IPS-18c (cell line): ENCODE data around the gene NTRK2.

Experiments
- H3K4me3 ChIP-seq: 2 replicates; pipeline ENCODE4 v1.7.0; 2013; ENCODE audit warnings: low read depth, mild to moderate bottlenecking, low read length, moderate library complexity; ENCODE audit not compliant: insufficient read depth
- H3K9me3 ChIP-seq: one replicate; pipeline ENCODE4 v1.6.1; 2013; ENCODE audit warnings: mild to moderate bottlenecking, low read length, moderate library complexity; ENCODE audit not compliant: control insufficient read depth, insufficient read depth

Gene NTRK2

DNA sequence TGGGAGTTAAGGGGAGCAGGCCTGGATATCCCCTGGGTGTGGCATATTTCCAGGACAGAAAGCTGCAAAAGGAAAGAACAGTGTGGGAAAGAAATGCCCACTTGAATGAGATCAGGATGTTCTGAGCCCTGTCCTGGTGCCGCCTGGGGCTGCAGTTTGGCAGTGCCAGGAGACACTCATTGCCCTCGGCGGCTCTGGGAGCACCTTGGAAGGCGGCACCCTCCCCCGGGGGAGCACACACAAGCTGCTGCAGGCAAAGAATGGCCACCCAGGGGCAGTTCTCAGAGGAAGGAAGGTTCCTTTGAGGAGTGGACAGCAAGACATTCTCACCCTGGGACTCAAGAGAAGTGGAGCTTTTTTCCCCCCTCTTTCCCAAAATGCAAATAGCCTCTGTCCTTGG lies 305.3 kb downstream of the NTRK2 start:
- no peaks in the 10 kb centered on the region for H3K9me3 ChIP-seq

DNA sequence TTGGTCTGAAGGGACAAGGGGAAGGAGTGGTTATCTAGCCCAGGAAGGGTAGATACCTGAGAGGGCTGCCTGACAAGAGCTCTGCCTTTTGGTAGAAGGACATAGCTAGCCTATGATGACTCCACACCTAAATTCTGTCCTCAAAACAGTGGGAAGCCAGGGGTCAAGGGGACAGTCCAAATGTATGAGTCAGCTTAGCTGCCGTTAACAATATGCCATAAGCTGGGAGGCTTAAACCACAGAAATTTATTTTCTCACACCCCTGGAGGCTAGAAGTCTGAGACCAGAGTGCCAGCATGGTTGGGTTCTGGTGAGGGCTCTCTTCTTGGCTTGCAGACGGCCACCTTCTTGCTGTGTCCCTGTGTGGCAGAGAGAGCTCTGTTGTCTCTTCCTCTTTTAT lies 306.4 kb downstream of the NTRK2 start:
- Histone ChIP-seq H3K9me3 (no peaks in the 10 kb centered on the region), H3K4me3 (no peak overlapping the region)

More for the DNA sequence above, 305.3 kb downstream of the NTRK2 start:
- no peak overlapping the region for H3K4me3 ChIP-seq

DNA sequence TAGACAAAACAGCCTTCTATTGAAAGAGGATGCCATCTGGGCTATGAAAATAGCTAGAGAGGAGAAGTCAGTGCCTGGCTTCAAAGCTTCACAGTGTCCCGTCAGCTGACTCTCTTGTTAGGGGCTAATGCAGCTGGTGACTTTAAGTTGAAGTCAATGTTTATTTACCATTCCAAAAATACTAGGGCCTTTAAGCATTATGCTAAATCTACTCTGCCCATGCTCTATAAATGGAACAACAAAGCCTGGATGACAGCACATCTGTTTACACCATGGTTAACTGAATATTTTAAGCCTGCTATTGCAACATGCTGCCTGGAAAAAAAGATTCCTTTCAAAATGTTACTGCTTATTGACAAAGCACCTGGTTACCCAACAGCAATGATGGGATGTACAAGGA lies 309.1 kb downstream of the NTRK2 start:
- Histone ChIP-seq H3K9me3 (no peaks in the 10 kb centered on the region), H3K4me3 (no peak overlapping the region)

DNA sequence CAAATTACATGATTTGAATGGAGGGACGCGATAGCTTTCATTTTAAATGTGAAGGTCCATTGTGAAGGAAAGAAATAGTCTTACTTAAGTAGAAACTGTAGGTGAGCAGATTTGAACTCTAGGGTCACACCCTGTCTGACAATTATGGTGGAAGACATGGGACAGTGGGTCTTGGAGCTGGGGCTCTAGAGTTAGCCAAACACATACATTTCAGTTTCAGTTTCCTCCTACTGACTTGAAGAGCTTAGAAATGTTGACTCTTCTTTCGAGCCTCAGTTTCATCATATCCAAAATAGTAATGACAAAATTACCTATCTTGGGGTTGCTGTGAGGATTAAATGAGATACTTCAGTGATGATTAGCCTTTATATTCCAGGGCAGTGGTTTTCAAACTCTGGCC lies 314.2 kb downstream of the NTRK2 start:
- no peak overlapping the region for H3K4me3 ChIP-seq
- no peaks in the 10 kb centered on the region for H3K9me3 ChIP-seq

DNA sequence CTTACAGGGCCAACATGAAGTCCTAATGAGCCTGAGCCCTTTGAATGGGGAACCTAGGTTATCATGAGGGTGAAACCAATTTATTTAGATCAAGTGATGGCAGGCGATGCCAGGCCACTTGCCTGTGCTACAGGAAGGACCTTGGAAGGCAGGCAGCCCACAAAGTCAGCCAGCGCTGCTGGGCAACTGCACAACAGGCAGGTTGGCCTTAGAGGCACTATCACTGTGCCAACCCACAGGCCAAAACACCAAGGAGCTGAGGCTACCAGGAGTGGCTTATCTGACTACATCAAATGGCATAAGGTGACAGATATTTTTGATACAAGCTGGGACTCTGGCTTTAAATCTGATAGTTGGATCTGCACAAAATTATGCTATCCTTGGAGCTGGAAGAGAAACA lies 319.1 kb downstream of the NTRK2 start:
- Histone ChIP-seq H3K9me3 (no peaks in the 10 kb centered on the region), H3K4me3 (no peak overlapping the region)

DNA sequence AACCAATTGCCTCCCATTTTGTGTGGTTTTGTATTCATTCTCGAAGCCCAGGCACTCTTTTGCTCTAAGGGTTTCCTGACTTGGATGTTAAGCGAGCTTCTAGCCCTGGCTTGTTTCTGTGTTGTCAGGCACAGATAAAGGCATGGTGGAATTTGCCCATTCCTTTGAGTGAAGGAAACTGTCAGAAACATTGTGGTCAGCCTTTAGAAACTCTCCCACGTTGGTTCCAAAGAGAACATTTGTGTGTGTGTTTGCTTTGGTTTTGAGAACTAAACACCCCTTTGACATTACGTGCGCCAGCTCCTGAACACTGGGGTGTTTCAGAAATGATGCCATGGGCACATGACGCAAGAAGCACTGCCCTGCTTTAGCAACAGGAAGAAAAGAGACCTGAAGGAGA lies 320.9 kb downstream of the NTRK2 start:
- no peak overlapping the region for H3K4me3 ChIP-seq
- H3K9me3 ChIP-seq: no peaks in the 10 kb centered on the region

DNA sequence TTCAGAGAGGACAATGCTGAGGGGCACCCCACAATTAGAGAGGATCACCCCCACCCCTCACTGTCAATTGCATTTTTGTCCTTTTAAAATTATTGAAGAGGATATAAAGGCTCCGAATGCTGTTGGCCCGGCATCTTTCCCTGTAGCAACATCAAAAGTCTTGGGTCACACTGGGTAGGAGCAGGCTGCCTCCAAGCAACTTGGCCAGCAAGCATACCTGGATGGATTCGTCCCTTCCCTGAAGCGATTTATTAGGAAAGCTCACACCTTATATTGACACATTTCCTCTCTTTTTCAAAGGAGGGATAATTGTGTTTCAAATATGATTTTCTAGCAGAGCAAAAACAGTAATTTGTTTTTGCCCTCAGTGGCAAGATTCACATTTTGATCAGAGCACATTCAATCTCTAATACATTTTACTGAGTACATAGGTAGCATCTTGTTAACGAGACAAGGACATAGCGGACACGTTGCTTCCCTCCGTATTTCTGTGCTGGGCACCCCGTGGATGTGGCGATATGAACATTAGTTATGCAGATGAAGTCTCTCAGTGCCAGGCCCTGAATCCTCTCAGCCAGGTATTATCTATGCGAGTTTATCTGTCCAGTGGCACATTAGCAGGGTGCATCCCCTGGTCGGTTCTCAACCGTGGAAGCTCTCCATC lies 321.5 kb downstream of the NTRK2 start:
- no peak overlapping the region for H3K4me3 ChIP-seq
- H3K9me3 ChIP-seq: no peaks in the 10 kb centered on the region

DNA sequence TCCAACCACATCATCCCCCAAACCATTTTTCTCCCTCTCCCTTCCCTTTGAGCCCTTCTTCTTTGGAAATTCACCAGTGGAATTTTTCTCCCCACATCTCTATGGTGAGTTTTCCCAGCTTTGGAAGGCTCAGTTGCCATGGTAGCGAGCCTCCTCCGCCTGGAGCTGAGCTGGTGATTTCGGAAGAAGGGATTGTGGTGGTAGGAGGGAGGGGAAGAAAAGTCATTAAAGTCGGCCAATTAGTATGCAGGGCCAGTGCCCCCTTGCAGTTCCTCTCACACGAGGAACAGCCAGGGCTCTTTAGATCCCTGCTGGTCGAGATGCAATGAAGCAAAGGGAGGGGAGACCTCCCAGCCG lies 322.0 kb downstream of the NTRK2 start:
- Histone ChIP-seq H3K9me3 (no peaks in the 10 kb centered on the region), H3K4me3 (no peak overlapping the region)

DNA sequence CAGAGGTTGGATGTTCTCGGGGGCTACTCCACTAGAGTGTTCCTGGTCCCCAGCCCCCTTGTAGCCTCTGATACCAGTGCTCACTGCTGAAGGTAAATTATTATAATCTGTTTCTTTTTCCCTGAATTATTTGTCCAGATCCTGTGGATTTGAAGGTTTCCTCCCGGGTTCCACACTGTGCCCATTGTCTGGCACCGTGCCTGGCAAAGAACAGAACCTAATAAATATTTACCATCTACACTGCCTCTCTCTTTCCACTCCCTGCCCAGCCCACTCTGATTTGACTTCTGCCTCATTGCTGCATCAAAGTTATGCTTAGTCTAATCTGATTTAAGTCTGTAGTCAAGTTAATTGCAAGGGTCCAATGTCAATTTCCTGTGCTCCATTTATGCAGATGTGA lies 322.9 kb downstream of the NTRK2 start:
- Histone ChIP-seq H3K4me3 (no peak overlapping the region), H3K9me3 (no peaks in the 10 kb centered on the region)

DNA sequence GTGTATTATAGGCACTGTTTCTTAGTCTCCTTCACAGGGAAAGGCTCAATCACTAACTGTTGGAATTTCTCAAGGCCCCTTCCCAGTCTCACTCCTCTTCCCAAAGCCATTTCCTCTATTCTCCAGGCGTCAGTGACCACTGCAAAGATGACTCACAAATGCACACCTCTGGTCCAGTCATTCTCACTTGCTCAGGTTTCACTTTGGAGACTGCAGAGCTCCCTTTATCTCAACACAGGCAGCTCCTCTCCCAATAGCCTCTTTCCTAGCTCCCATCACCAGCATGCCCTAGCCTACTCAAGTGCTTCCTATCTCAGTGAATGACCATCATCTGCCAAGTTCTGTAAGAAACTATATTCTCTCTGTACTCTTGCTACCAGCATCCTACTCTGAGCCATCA lies 323.6 kb downstream of the NTRK2 start:
- H3K9me3 ChIP-seq: no peaks in the 10 kb centered on the region
- no peak overlapping the region for H3K4me3 ChIP-seq

DNA sequence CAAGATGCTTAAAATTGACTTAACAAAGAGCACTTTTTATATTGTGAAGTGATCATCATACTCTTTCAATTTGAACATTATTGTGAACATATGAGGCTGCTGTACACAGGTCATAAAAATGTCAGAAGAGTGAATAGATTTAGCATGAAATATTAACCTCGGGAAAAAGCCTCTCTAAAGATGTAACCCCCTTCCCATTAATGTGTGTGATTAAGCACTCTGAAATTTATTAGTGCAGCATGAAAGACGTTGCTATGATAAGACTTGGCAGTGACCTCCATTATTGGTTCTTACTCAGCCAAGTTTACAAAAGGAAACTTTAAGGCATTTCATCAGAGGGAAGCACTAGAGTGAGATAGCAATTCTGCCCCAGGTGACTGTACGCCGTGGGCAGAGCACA lies 326.5 kb downstream of the NTRK2 start:
- H3K9me3 ChIP-seq: no peaks in the 10 kb centered on the region
- H3K4me3 ChIP-seq: no peak overlapping the region

DNA sequence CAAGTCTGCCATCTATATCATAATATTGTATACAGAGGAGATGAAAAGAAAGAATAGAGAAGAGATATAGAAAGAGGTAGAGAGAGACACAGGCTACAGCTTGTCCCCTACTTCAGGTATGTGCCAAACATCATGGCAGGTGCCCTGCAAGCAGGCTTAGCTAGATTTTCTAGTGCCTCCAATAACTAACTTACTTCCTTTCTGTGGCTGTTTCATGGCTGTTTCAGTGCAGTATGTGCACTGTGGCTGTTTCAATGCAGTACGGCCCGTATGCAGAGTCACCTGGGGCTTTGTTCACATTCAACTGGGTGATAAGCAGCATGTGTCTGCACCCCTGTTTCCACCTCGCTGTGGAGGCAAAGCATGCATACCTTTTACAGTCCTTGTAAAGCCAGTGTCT lies 327.2 kb downstream of the NTRK2 start:
- H3K9me3 ChIP-seq: no peaks in the 10 kb centered on the region
- H3K4me3 ChIP-seq: no peak overlapping the region

DNA sequence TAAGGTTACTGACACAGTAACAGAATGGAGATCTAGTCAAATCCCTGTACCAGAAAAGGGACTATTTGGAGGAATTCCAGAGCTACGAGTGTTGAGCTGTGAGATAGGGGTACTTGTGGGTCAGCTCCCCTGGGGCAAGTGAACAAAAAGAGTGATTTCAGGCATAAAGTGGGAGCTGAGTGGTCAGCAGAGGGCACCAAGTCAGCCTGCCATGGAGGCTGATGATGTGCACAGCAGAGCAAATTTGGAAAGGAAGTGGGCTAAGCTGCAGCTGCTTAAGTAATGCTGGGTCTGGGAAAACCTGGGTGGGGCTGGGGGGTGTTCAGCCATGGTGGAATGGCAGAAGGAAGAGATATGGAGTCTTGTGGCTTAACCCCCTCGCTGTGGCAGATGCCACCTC lies 327.9 kb downstream of the NTRK2 start:
- Histone ChIP-seq H3K4me3 (no peak overlapping the region), H3K9me3 (no peaks in the 10 kb centered on the region)

DNA sequence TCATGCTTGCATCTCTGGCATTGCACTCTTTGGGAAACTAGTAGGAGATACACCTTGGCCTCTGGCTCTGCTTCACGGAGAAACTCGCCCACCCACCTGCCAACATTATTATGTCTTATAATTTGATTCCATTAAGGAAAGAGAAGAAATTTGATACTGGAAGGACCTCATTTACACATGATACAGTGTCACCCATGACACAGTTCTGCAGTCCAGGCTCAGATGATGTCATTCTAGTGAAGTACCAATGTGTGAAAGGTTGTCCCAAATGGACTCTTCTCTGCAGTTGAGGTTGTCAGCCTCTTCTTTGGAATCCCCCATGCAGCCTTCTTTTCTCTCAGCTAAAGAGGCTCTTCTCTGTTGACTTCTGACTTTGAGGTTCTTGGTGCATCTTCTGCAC lies 329.1 kb downstream of the NTRK2 start:
- no peak overlapping the region for H3K4me3 ChIP-seq
- no peaks in the 10 kb centered on the region for H3K9me3 ChIP-seq

DNA sequence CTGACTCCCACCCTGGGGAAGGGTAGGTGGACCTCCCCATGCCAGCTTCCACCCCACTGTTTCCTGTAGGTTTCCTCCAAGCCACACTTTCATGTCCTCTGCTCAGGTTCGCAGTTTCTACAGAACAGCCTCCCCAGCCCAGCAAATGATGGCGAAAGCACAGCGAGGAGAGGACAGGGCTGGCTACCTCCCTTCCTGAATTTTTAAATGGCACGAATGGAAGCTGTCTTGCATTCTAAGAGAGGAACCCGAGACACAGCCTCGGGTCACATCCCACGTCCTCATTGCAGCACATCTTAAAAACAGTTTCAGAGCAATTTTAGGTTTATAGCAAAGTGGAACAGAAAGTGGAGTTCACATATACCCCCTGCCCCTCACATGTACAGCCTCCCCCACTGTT lies 330.3 kb downstream of the NTRK2 start:
- no peaks in the 10 kb centered on the region for H3K9me3 ChIP-seq
- H3K4me3 ChIP-seq: no peak overlapping the region

DNA sequence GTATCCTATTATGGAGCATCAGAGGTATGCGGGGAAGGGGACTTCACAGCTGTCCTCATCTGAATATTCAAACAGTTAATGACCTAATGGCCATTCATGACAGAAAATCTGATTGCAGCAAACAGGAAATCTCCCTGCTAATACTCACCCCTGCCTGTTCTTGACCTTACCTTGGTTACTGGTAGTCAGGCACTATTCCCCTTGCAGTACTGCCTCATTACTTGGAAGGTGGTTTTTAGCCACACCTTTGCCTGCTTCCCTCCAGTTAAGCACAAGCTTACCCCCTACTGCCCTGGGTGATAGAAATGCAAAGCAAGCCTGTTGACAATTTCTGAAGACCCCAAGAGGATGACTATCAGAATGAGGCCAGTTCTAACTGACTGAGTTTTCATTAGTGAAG lies 332.4 kb downstream of the NTRK2 start:
- Histone ChIP-seq H3K9me3 (no peaks in the 10 kb centered on the region), H3K4me3 (no peak overlapping the region)

DNA sequence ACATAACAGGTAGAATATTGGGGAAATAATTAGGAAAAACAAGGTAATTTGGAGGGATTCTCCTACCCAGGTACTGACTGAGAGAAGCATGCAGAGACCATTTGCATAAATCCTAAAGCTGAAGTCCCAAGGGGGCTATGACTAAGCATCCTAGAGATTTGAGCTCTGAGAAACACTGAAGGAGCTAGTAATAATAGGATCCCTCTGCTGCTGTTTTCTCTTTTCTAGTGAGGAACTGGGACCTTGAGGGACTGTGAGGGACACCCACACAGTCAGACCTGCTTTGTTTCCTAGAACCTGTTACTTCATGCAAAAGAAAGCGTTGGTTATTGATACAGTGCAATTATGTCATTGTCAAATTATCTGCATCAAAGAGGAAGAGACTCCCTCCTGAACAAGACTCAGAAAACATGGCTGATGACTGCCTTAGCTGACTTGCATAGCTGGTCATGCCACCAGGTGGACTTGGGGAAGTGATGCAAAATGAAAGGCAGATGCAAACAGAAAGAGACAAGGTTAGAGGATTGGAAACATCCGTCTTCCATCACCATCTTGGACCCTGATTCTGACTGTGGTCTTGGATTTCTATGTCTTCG lies 335.4 kb downstream of the NTRK2 start:
- H3K9me3 ChIP-seq: no peaks in the 10 kb centered on the region
- H3K4me3 ChIP-seq: no peak overlapping the region

DNA sequence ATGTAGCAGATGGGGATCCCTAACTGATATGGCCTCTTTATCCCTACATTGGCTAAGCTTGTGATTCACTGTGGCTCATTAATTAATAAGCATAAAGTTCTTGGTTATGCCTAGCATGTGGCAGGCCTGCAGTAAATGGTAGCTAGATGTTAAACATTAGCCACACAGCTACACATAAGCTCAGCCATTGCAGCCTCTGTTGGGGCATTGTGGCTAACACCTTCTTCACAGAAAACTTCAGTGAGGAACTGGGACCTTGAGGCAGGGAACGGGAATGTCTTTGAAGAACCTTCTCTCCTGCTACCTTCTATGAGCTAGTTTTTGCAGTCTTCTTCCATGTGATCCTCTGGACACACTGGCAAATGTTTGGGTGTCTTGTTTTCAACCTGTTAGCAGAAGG lies 338.2 kb downstream of the NTRK2 start:
- Histone ChIP-seq H3K4me3 (no peak overlapping the region), H3K9me3 (no peaks in the 10 kb centered on the region)

DNA sequence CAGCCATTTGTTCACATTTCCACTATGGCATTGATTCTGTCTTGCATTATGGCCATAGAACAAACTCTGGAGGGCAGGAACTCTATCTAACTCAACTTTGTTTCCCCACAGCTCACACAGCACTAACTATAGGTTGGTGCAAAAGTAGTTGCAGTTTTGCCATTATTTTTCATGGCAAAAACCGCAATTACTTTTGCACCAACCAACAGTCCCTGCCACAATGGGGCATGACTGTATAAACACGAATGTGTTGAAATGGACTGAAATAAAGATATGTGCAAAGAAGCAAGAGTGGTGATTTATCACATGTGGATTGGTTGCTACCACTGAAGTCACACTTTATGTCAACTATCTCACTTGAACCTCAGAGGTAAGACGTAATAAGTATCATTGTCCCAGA lies 338.7 kb downstream of the NTRK2 start:
- Histone ChIP-seq H3K4me3 (no peak overlapping the region), H3K9me3 (no peaks in the 10 kb centered on the region)
